KOPT-K1 (cell line): ENCODE data around the gene FSTL5.

Source experiments
- H3K27ac ChIP-seq: fragments of 200-600 bp; sonication (generic); 2 replicates; pipeline ENCODE4 v1.5.1; 2016; ENCODE audit warnings: antibody characterized with exemption, mild to moderate bottlenecking, low read depth, low read length; ENCODE audit not compliant: poor library complexity, severe bottlenecking
- H3K36me3 ChIP-seq: fragments of 200-600 bp; sonication (generic); 2 replicates; pipeline ENCODE4 v1.5.1; 2017; ENCODE audit warnings: antibody characterized with exemption, mild to moderate bottlenecking, low read length, moderate library complexity; ENCODE audit not compliant: insufficient read depth
- H3K9me3 ChIP-seq: fragments of 200-600 bp; sonication (generic); 2 replicates; pipeline ENCODE4 v1.5.1; 2017; ENCODE audit warnings: antibody characterized with exemption, low read length, mild to moderate bottlenecking; ENCODE audit not compliant: insufficient read depth, poor library complexity, severe bottlenecking

The FSTL5 gene

GRCh38 chr4:161522031-161522430 is 641.8 kb downstream of the FSTL5 start:
- H3K9me3 ChIP-seq: no peaks in the 10 kb centered on the region
- no peaks in the 10 kb centered on the region for H3K36me3 ChIP-seq
- H3K27ac ChIP-seq: no peak overlapping the region

GRCh38 chr4:161519611-161520010 is 644.2 kb downstream of the FSTL5 start:
- H3K36me3 ChIP-seq: no peaks in the 10 kb centered on the region
- H3K9me3 ChIP-seq: no peaks in the 10 kb centered on the region
- H3K27ac ChIP-seq: no peak overlapping the region

GRCh38 chr4:161517941-161518340 is 645.9 kb downstream of the FSTL5 start:
- Histone ChIP-seq H3K27ac (no peak overlapping the region), H3K36me3 (no peaks in the 10 kb centered on the region), H3K9me3 (no peaks in the 10 kb centered on the region)

- H3K9me3 ChIP-seq: no peaks in the 10 kb centered on the region
- H3K36me3 ChIP-seq: no peaks in the 10 kb centered on the region
- no peak overlapping the region for H3K27ac ChIP-seq
These were observed 658.7 kb downstream of the FSTL5 start for GRCh38 chr4:161505141-161505540.

GRCh38 chr4:161498155-161498554 is 665.6 kb downstream of the FSTL5 start:
- Histone ChIP-seq H3K36me3 (no peaks in the 10 kb centered on the region), H3K27ac (no peak overlapping the region), H3K9me3 (no peaks in the 10 kb centered on the region)

- Histone ChIP-seq H3K9me3 (no peaks in the 10 kb centered on the region), H3K27ac (no peak overlapping the region), H3K36me3 (no peaks in the 10 kb centered on the region)
These were observed 677.3 kb downstream of the FSTL5 start for GRCh38 chr4:161486461-161486860.

- Histone ChIP-seq H3K27ac (no peak overlapping the region), H3K9me3 (no peaks in the 10 kb centered on the region), H3K36me3 (no peaks in the 10 kb centered on the region)
These were observed 697.5 kb downstream of the FSTL5 start for GRCh38 chr4:161466316-161466715.

- Histone ChIP-seq H3K9me3 (no peaks in the 10 kb centered on the region), H3K27ac (no peak overlapping the region), H3K36me3 (no peaks in the 10 kb centered on the region)
These were observed 700.4 kb downstream of the FSTL5 start for GRCh38 chr4:161463436-161463835.

- Histone ChIP-seq H3K27ac (no peak overlapping the region), H3K36me3 (no peaks in the 10 kb centered on the region), H3K9me3 (no peaks in the 10 kb centered on the region)
These were observed 705.9 kb downstream of the FSTL5 start for GRCh38 chr4:161457906-161458305.

- no peaks in the 10 kb centered on the region for H3K36me3 ChIP-seq
- H3K27ac ChIP-seq: no peak overlapping the region
- H3K9me3 ChIP-seq: no peaks in the 10 kb centered on the region
These were observed 706.5 kb downstream of the FSTL5 start for GRCh38 chr4:161457311-161457710.

- no peak overlapping the region for H3K27ac ChIP-seq
- no peaks in the 10 kb centered on the region for H3K9me3 ChIP-seq
- no peaks in the 10 kb centered on the region for H3K36me3 ChIP-seq
These were observed 708.9 kb downstream of the FSTL5 start for GRCh38 chr4:161454860-161455259.

GRCh38 chr4:161448550-161449180 is 715.1 kb downstream of the FSTL5 start:
- Histone ChIP-seq H3K27ac (no peak overlapping the region), H3K9me3 (no peaks in the 10 kb centered on the region), H3K36me3 (no peaks in the 10 kb centered on the region)

GRCh38 chr4:161444626-161445025 is 719.2 kb downstream of the FSTL5 start:
- Histone ChIP-seq H3K9me3 (no peaks in the 10 kb centered on the region), H3K27ac (no peak overlapping the region), H3K36me3 (no peaks in the 10 kb centered on the region)

GRCh38 chr4:161442921-161443320 is 720.9 kb downstream of the FSTL5 start:
- no peaks in the 10 kb centered on the region for H3K9me3 ChIP-seq
- H3K36me3 ChIP-seq: no peaks in the 10 kb centered on the region
- no peak overlapping the region for H3K27ac ChIP-seq

- Histone ChIP-seq H3K9me3 (no peaks in the 10 kb centered on the region), H3K36me3 (no peaks in the 10 kb centered on the region), H3K27ac (no peak overlapping the region)
These were observed 725.7 kb downstream of the FSTL5 start for GRCh38 chr4:161438096-161438495.

GRCh38 chr4:161428180-161428965 is 735.4 kb downstream of the FSTL5 start:
- no peaks in the 10 kb centered on the region for H3K36me3 ChIP-seq
- H3K9me3 ChIP-seq: no peaks in the 10 kb centered on the region
- no peak overlapping the region for H3K27ac ChIP-seq
